MCF 10A (cell line): Measurements from ENCODE around the gene PLEKHH1. TPM values are rescaled to one million over a fixed set of nuclear protein-coding genes. Genes with fewer than 3 reads are reported as not detected.
"Not testable (repeated sequence)": the region's sequence is repeated elsewhere in the genome, so short reads cannot be mapped to it uniquely, and the experiment has no call there.

Experiments
- BruUV-seq: library from RNA; stranded (reverse); fragments of 400-500 nt; replicated peaks from 2 replicates; lab custom pipeline; 2021; lab: Mats Ljungman, UMichigan
- CTCF ChIA-PET: fragments of 300-600 bp; sonication (Branson Sonifier 250); formaldehyde crosslinking; extraction: SDS; loops from one replicate; lab custom pipeline; 2021; ENCODE audit warnings: antibody characterized with exemption, inconsistent platforms; lab: Yijun Ruan, JAX
- POLR2A ChIA-PET: fragments of 300-600, 350-650 bp; sonication (Branson Sonifier 250); formaldehyde crosslinking; extraction: SDS; loops from one replicate; lab custom pipeline; 2020; ENCODE audit warnings: antibody characterized with exemption, inconsistent platforms; lab: Yijun Ruan, JAX
- DNase-seq: peaks from one replicate; pipeline ENCODE4 v3.0.0-alpha.2; 2018; ENCODE audit not compliant: unreplicated experiment
- H3K27ac Mint-ChIP-seq: one replicate; pipeline ENCODE4 v1.8.0; 2022; ENCODE audit warnings: mild to moderate bottlenecking, low read depth, mixed read lengths; ENCODE audit not compliant: unreplicated experiment
- H3K27me3 Mint-ChIP-seq: one replicate; pipeline ENCODE4 v1.8.0; 2022; ENCODE audit warnings: mixed read lengths; ENCODE audit not compliant: insufficient read depth, unreplicated experiment
- H3K36me3 Mint-ChIP-seq: one replicate; pipeline ENCODE4 v1.8.0; 2022; ENCODE audit warnings: mild to moderate bottlenecking, moderate library complexity, mixed read lengths; ENCODE audit not compliant: insufficient read depth, unreplicated experiment
- H3K4me1 Mint-ChIP-seq: one replicate; pipeline ENCODE4 v1.8.0; 2022; ENCODE audit warnings: mixed read lengths; ENCODE audit not compliant: insufficient read depth, unreplicated experiment
- H3K4me3 Mint-ChIP-seq: one replicate; pipeline ENCODE4 v1.8.0; 2022; ENCODE audit warnings: mild to moderate bottlenecking, moderate library complexity, mixed read lengths; ENCODE audit not compliant: unreplicated experiment
- H3K9me3 Mint-ChIP-seq: one replicate; pipeline ENCODE4 v1.8.0; 2022; ENCODE audit warnings: mixed read lengths; ENCODE audit not compliant: unreplicated experiment
- intact Hi-C: fragments of 100-400 bp; cut with micrococcal nuclease; formaldehyde crosslinking; loops from 2 replicates; pipeline ENCODE4 v1.14.1; 2022
- total RNA-seq: library from RNA; stranded (reverse); gene quantifications from 2 replicates; pipeline ENCODE4 v1.2.3, GENCODE V29; 2022
- TF ChIP-seq, protein P1 (sequence below): fragments of 200-600 bp; IDR thresholded peaks from one replicate; pipeline ENCODE4 v1.8.0; 2022; ENCODE audit warnings: antibody characterized with exemption, mild to moderate bottlenecking; ENCODE audit not compliant: unreplicated experiment

The PLEKHH1 gene
- total RNA-seq, 1 experiment from 2014 or later: 5.8 TPM

DNA sequence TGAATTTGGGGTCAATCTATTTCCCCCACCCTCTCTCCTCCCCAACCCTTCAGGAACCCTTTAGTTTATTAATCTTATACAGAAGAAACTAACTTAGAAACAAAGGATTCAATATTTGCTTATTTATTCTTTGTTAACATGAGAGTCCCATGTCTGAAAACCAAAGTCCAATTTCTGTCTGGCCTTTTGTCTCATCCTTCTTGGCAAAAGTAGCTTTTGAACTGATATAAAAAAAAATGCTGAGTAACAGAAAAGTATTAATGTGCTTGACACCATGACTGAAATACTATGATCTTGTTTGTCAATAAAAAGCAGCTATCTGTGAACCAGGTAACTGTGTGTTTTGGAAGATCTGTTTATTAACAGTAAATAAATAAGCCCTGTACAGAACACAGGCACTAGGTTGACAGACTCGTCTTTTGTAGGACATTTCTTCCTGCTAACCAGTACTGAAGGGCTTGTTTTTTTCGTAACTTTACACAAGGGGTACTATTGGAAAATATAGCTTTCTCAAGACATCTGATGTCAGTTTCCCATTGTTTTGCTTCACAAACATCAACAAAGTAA lies 56.2 kb downstream of the PLEKHH1 start:
- intact Hi-C loops: no loop called here
- Mint-ChIP-seq H3K27me3 (no peaks in the 10 kb centered on the region), H3K4me1 (no peaks in the 10 kb centered on the region), H3K36me3 (peaks cover 52% of the 10 kb centered on the region), H3K27ac (no peak overlapping the region), H3K9me3 (no peaks in the 10 kb centered on the region), H3K4me3 (no peak overlapping the region)
- TF ChIP-seq, protein P1, sequence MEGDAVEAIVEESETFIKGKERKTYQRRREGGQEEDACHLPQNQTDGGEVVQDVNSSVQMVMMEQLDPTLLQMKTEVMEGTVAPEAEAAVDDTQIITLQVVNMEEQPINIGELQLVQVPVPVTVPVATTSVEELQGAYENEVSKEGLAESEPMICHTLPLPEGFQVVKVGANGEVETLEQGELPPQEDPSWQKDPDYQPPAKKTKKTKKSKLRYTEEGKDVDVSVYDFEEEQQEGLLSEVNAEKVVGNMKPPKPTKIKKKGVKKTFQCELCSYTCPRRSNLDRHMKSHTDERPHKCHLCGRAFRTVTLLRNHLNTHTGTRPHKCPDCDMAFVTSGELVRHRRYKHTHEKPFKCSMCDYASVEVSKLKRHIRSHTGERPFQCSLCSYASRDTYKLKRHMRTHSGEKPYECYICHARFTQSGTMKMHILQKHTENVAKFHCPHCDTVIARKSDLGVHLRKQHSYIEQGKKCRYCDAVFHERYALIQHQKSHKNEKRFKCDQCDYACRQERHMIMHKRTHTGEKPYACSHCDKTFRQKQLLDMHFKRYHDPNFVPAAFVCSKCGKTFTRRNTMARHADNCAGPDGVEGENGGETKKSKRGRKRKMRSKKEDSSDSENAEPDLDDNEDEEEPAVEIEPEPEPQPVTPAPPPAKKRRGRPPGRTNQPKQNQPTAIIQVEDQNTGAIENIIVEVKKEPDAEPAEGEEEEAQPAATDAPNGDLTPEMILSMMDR: no peak
- DNase-seq: no peak
- POLR2A ChIA-PET: interaction anchor here (0.6 to 1.9 kb wide), 3 partner anchors 10 to 91 kb away, joined by 3 to 10 read pairs (median 3); partner anchors contain the start of gene PIGH
- BruUV-seq: TSS peak; percentile 46
- CTCF ChIA-PET: interaction anchor here (1.4 to 10.6 kb wide), 4 partner anchors 18 to 113 kb away, joined by 6 to 132 read pairs (median 9); partner anchors contain the start of gene RDH12

DNA sequence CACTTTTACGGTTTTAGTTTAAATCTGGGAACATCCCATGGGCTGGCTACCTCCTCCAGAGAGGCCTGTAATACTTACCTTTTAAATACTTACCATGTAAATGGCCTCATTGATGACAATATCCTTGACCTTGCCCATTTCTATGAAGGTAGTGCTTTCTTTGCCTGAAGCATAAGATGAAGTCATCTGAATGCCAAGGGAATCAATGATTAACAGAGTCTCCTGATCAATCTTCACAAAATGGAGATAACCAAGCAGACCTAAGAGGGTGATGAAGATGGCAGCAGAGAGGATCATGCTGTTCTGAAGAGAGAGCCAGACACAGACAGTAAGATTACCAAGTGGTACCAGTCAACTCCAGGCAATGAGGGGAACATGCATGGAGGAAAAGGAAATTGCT lies 60.6 kb downstream of the PLEKHH1 start:
- BruUV-seq, DNase-seq, H3K4me1 Mint-ChIP-seq, intact Hi-C loops, H3K9me3 Mint-ChIP-seq, H3K27ac Mint-ChIP-seq, H3K27me3 Mint-ChIP-seq, H3K4me3 Mint-ChIP-seq, POLR2A ChIA-PET: not testable (repeated sequence)
- CTCF ChIA-PET: interaction anchor here (1.8 kb wide), 1 partner anchor 67 kb away, joined by 8 read pairs; no protein-coding TSS in a partner anchor
- H3K36me3 Mint-ChIP-seq: peaks cover 35% of the 10 kb centered on the region

DNA sequence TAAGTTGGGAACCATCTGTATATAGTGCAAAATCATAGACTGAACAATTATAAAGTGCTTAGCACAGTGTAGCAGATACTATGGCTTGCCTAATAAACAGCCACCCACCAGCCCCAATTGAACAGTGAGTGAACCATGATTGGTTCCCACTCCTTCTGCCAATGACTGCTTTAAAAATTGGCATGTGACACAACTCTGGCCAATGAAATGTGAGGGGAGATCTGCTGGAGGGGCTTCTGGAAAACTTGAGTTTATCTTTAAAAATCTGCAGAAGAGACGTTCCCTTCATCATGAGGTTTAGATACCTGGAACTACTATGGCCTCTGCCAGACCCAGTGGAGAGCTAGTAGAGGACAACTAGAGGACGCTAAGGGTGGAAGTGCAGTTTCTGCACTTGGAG lies 62.3 kb downstream of the PLEKHH1 start:
- TF ChIP-seq, protein P1: no peak
- H3K27me3 Mint-ChIP-seq: no peaks in the 10 kb centered on the region
- POLR2A ChIA-PET: no interaction called here
- H3K9me3 Mint-ChIP-seq: no peaks in the 10 kb centered on the region
- no TSS peak for BruUV-seq
- CTCF ChIA-PET: interaction anchor here (0.6 to 3.0 kb wide), 3 partner anchors 9 to 124 kb away, joined by 3 to 10 read pairs (median 3); no protein-coding TSS in a partner anchor
- intact Hi-C loops: no loop called here
- no peak overlapping the region for H3K4me3 Mint-ChIP-seq
- peaks cover 13% of the 10 kb centered on the region for H3K4me1 Mint-ChIP-seq
- no peak for DNase-seq
- H3K27ac Mint-ChIP-seq: no peak overlapping the region
- peaks cover 21% of the 10 kb centered on the region for H3K36me3 Mint-ChIP-seq

DNA sequence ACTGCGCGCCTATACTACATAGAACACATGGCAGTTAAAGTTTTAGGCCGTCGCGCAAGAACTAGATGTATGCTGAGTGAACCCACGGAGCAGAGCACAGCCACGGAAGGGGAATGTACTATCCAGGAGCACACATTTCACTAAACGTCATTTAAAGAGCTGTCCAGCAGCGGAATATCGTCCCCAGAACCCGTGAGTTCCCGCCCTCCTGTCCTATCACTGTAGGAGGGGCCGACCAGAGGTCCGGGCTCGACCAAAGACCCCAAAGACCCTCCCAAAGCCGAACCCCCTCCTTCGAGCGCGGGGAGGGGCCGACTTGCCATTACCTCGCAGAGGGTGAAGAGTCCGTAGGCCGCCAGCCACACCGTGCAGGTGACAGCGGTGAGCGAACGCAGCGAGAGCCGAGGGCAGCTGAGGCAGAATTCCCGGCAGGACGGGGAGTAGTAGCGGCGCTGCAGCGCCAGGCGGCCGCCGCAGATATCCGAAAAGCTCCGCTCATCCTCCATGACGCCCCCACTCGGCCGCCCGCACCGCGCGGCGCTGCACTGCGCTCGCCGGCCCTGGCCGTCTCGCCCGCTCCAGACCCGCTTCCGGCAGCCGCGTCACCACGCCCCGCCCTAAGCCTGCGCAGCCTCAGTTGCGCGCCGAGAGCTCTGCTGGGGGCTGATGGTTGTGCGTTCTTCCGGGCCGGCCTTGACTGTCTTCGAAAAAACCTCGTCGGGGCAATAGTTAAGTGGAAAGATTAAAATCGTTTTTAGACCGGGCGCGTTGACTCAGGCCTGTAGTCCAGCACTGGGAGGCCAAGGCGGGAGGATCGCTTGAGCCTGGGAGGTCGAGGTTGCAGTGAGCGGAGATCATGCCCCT lies 66.8 kb downstream of the PLEKHH1 start, which contains the start of gene PIGH:
TSS of gene PIGH (minus strand) at position 571 of the 864 bp plus-strand sequence. CDS start at position 506, 65 bp downstream.
- POLR2A ChIA-PET: interaction anchor here (0.6 to 4.6 kb wide), 25 partner anchors 9 to 240 kb away, joined by 3 to 23 read pairs (median 4); partner anchors contain the start of genes ARG2, ATP6V1D, EIF2S1 and PLEKHH1
- no peaks in the 10 kb centered on the region for H3K9me3 Mint-ChIP-seq
- DNase-seq: peak; percentile 81
- peak within 1 kb of the TSS; percentile 96 for H3K4me3 Mint-ChIP-seq
- peaks cover 13% of the 10 kb centered on the region for H3K4me1 Mint-ChIP-seq
- BruUV-seq: no TSS peak
- intact Hi-C loops: loop anchor here (2.0 to 5.0 kb wide), 2 partner anchors 95 to 217 kb away; partner anchors contain the start of genes RAD51B, RDH11 and ZFYVE26
- CTCF ChIA-PET: interaction anchor here (0.7 to 3.0 kb wide), 13 partner anchors 9 to 174 kb away, joined by 3 to 13 read pairs (median 4); no protein-coding TSS in a partner anchor
- H3K27me3 Mint-ChIP-seq: no peaks in the 10 kb centered on the region
- TF ChIP-seq, protein P1: peak; percentile 60
- no peaks in the 10 kb centered on the region for H3K36me3 Mint-ChIP-seq
- peak within 1 kb of the TSS; percentile 79 for H3K27ac Mint-ChIP-seq

DNA sequence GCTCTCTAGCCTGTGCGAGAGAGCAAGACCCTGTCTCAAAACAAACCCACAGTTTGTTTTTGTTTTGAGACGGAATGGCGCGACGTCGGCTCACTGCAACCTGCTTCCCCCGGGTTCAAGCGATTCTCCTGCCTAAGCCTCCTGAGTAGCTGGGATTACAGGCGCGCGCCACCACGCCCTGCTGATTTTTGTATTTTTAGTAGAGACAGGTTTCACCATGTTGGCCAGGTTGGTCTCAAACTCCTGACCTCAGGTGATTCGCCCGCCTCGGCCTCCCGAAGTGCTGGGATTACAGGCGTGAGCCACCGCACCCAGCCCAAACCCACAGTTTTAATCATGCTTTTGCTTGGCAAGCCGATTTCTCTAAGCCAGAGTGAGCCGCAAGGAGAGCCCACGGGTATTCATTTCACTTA lies 67.5 kb downstream of the PLEKHH1 start:
- H3K27me3 Mint-ChIP-seq, H3K36me3 Mint-ChIP-seq, BruUV-seq, H3K9me3 Mint-ChIP-seq, DNase-seq: not testable (repeated sequence)
- ChIA-PET POLR2A (interaction anchor here (0.6 to 4.6 kb wide), 21 partner anchors 10 to 241 kb away, joined by 3 to 23 read pairs (median 5); partner anchors contain the start of genes ARG2, ATP6V1D, PLEKHH1 and RDH11), CTCF (interaction anchor here (0.7 to 3.0 kb wide), 12 partner anchors 10 to 103 kb away, joined by 3 to 13 read pairs (median 4); no protein-coding TSS in a partner anchor)
- Mint-ChIP-seq H3K4me3 (peak overlapping the region; percentile 96), H3K4me1 (peaks cover 13% of the 10 kb centered on the region), H3K27ac (peak overlapping the region; percentile 79)
- intact Hi-C loops: loop anchor here (2.0 to 5.0 kb wide), 2 partner anchors 94 to 217 kb away; partner anchors contain the start of genes RAD51B, RDH11 and ZFYVE26
